ENCODE measurements around the gene PDGFRB. TPM values are rescaled to one million over a fixed set of nuclear protein-coding genes. Genes with fewer than 3 reads are reported as not detected.

The PDGFRB gene
- total and polyA plus RNA-seq, 9 donors: 102 to 302 (median 207) TPM

GRCh38 chr5:150192462-150192861, 36.8 kb upstream of the PDGFRB start:
- H3K4me1 ChIP-seq (ENCODE audit: insufficient read depth): no peaks in the 10 kb centered on the region
- H3K27ac ChIP-seq: no peak overlapping the region
- H3K9me3 ChIP-seq: no peaks in the 10 kb centered on the region
- intact Hi-C loops (cut with DNase I): no loop called here
- no peak overlapping the region for H3K4me3 ChIP-seq
- no peaks in the 10 kb centered on the region for H3K27me3 ChIP-seq
- H3K36me3 ChIP-seq: no peaks in the 10 kb centered on the region
- DNase-seq: no peak
- no peak for TF ChIP-seq CTCF (IDR thresholded peaks at IDR 0.05)
- no peak for TF ChIP-seq POLR2A (IDR thresholded peaks at IDR 0.05)
- no peak for TF ChIP-seq EP300 (IDR thresholded peaks at IDR 0.05)
- 64 to 71% (median 68%) methylated on average over 4 of the region's 4 CpGs for WGBS, 3 donors

GRCh38 chr5:150190987-150191386, 35.3 kb upstream of the PDGFRB start:
- no peaks in the 10 kb centered on the region for H3K9me3 ChIP-seq
- no peaks in the 10 kb centered on the region for H3K27me3 ChIP-seq
- DNase-seq: no peak
- intact Hi-C loops (cut with DNase I): no loop called here
- no peak overlapping the region for H3K27ac ChIP-seq
- no peak for TF ChIP-seq POLR2A (IDR thresholded peaks at IDR 0.05)
- TF ChIP-seq CTCF (IDR thresholded peaks at IDR 0.05): no peak
- TF ChIP-seq EP300 (IDR thresholded peaks at IDR 0.05): no peak
- no peaks in the 10 kb centered on the region for H3K4me1 ChIP-seq (ENCODE audit: insufficient read depth)
- no peaks in the 10 kb centered on the region for H3K36me3 ChIP-seq
- WGBS, 3 donors: 45 to 60% (median 51%) methylated on average over 2 of the region's 2 CpGs
- no peak overlapping the region for H3K4me3 ChIP-seq

- Histone ChIP-seq H3K4me1 (ENCODE audit: insufficient read depth) (no peaks in the 10 kb centered on the region), H3K9me3 (no peaks in the 10 kb centered on the region), H3K4me3 (no peak overlapping the region), H3K27ac (no peak overlapping the region), H3K27me3 (no peaks in the 10 kb centered on the region), H3K36me3 (no peaks in the 10 kb centered on the region)
- no peak for TF ChIP-seq CTCF (IDR thresholded peaks at IDR 0.05)
- no peak for TF ChIP-seq EP300 (IDR thresholded peaks at IDR 0.05)
- no peak for TF ChIP-seq POLR2A (IDR thresholded peaks at IDR 0.05)
- WGBS, 3 donors: 41 to 52% (median 49%) methylated on average over 13 to 16 of the region's 16 CpGs
- intact Hi-C loops (cut with DNase I): no loop called here
- peak in 1 of 5 donors; percentile 21 for DNase-seq
Measured at GRCh38 chr5:150190503-150190979, 34.9 kb upstream of the PDGFRB start.

GRCh38 chr5:150189728-150190502, 34.3 kb upstream of the PDGFRB start, which contains the start of gene SLC6A7:
Gene SLC6A7 (plus strand): TSS chr5:150190062. CDS start chr5:150190328, 266 bp downstream.
- Histone ChIP-seq H3K4me3 (no peak within 1 kb of the TSS), H3K9me3 (no peaks in the 10 kb centered on the region), H3K27ac (no peak within 1 kb of the TSS), H3K4me1 (ENCODE audit: insufficient read depth) (no peaks in the 10 kb centered on the region), H3K36me3 (no peaks in the 10 kb centered on the region), H3K27me3 (no peaks in the 10 kb centered on the region)
- TF ChIP-seq CTCF (IDR thresholded peaks at IDR 0.05) (no peak), EP300 (IDR thresholded peaks at IDR 0.05) (no peak), POLR2A (IDR thresholded peaks at IDR 0.05) (no peak)
- intact Hi-C loops (cut with DNase I): no loop called here
- peak in 1 of 5 donors; percentile 30 for DNase-seq
- WGBS, 3 donors: 3 to 12% (median 3%) methylated on average over 12 to 58 of the region's 58 CpGs

Measured in ovary (tissue), 9 donors.